Naive thymus-derived CD4-positive, alpha-beta T cell (primary cell): ENCODE results near the gene GLDN. TPM values are rescaled to one million over a fixed set of nuclear protein-coding genes. Genes with fewer than 3 reads are reported as not detected.

Experiments used
- ATAC-seq: fragments of 150-1000 bp; cut with Tn5 transposase; 2 replicates; pipeline ENCODE4 v1.10.0; 2021; ENCODE audit warnings: mild to moderate bottlenecking, moderate library complexity
- CTCF ChIA-PET: fragments of 350-600 bp; sonication (Branson Sonifier 250); formaldehyde crosslinking; loops from one replicate; lab custom pipeline; 2021; ENCODE audit warnings: antibody characterized with exemption; lab: Charles Lee
- POLR2A ChIA-PET: fragments of 350-600 bp; sonication (Branson Sonifier 250); formaldehyde crosslinking; loops from one replicate; lab custom pipeline; 2021; ENCODE audit warnings: antibody characterized with exemption, inconsistent platforms; lab: Charles Lee
- DNase-seq, 9 donors: peaks; one replicate each; pipeline versions ENCODE4 v3.0.0 to v3.0.0-alpha.2; 2020 to 2022; ENCODE audit warnings: mixed read lengths in 1 of 9
- H3K27ac ChIP-seq: one replicate; pipeline ENCODE4 v1.7.0; 2013; ENCODE audit warnings: mild to moderate bottlenecking, low read depth, low read length, moderate library complexity
- H3K27me3 ChIP-seq, 2 donors: one replicate each; pipeline ENCODE4 v1.7.0; 2013; ENCODE audit warnings: low read length in 2 of 2, mild to moderate bottlenecking in 2 of 2, moderate library complexity in 2 of 2; ENCODE audit not compliant: control insufficient read depth in 2 of 2, insufficient read depth in 2 of 2
- H3K36me3 ChIP-seq, 3 experiments: 1 replicate in 2 of 3; 2 replicates in 1 of 3; pipeline ENCODE4 v1.7.0; 2013; ENCODE audit warnings: low read length in 3 of 3, mild to moderate bottlenecking in 3 of 3, moderate library complexity in 1 of 3; ENCODE audit not compliant: insufficient read depth in 3 of 3, control insufficient read depth in 2 of 3
- H3K4me1 ChIP-seq, 2 donors: one replicate each; pipeline ENCODE4 v1.7.0; 2013; ENCODE audit warnings: low read length in 2 of 2, mild to moderate bottlenecking in 2 of 2, moderate library complexity in 1 of 2; ENCODE audit not compliant: control insufficient read depth in 2 of 2, insufficient read depth in 2 of 2
- H3K4me3 ChIP-seq: 2 replicates; pipeline ENCODE4 v1.7.0; 2013; ENCODE audit warnings: mild to moderate bottlenecking, low read length
- H3K9me3 ChIP-seq, 3 experiments: 1 replicate in 2 of 3; 2 replicates in 1 of 3; pipeline ENCODE4 v1.7.0; 2013; ENCODE audit warnings: low read length in 3 of 3; ENCODE audit not compliant: control insufficient read depth in 2 of 3
- H3K27ac Mint-ChIP-seq, 9 donors: one replicate each; pipeline ENCODE4 v1.8.0; 2020 to 2022; ENCODE audit warnings: mixed read lengths in 9 of 9, mild to moderate bottlenecking in 8 of 9, moderate library complexity in 5 of 9, inconsistent platforms in 2 of 9
- H3K27me3 Mint-ChIP-seq, 5 donors: one replicate each; pipeline ENCODE4 v1.8.0; 2021 to 2022; ENCODE audit warnings: mixed read lengths in 5 of 5, mild to moderate bottlenecking in 1 of 5
- H3K36me3 Mint-ChIP-seq, 5 donors: one replicate each; pipeline ENCODE4 v1.8.0; 2020 to 2022; ENCODE audit warnings: mixed read lengths in 5 of 5, mild to moderate bottlenecking in 3 of 5, inconsistent platforms in 1 of 5
- H3K4me1 Mint-ChIP-seq, 7 donors: one replicate each; pipeline ENCODE4 v1.8.0; 2020 to 2022; ENCODE audit warnings: mixed read lengths in 7 of 7, mild to moderate bottlenecking in 3 of 7, inconsistent platforms in 1 of 7
- H3K4me3 Mint-ChIP-seq, 10 donors: one replicate each; pipeline ENCODE4 v1.8.0; 2020 to 2022; ENCODE audit warnings: mild to moderate bottlenecking in 10 of 10, mixed read lengths in 10 of 10, moderate library complexity in 6 of 10, inconsistent platforms in 2 of 10
- H3K9me3 Mint-ChIP-seq, 11 donors: one replicate each; pipeline ENCODE4 v1.8.0; 2020 to 2022; ENCODE audit warnings: mixed read lengths in 11 of 11, mild to moderate bottlenecking in 4 of 11, inconsistent platforms in 1 of 11, moderate library complexity in 1 of 11
- intact Hi-C, 2 donors: fragments of 100-400 bp; cut with micrococcal nuclease; formaldehyde crosslinking; loops; one replicate each; pipeline ENCODE4 v1.15.1; 2023
- polyA plus RNA-seq, 2 donors: library from polyadenylated mRNA; unstranded; fragments of 300-500 nt; fragmentation: Illumina TruSeq; gene quantifications; one replicate each; pipeline ENCODE4 v1.2.3, GENCODE V29; 2021
- total RNA-seq, 6 experiments: library from RNA in 5 of 6; stranded (reverse) in 5 of 6; gene quantifications; 1 replicate in 5 of 6; 2 replicates in 1 of 6; pipeline ENCODE4 v1.2.3 and lab custom pipeline; 2021 to 2026

The GLDN gene
- total and polyA plus RNA-seq, 7 experiments from 2014 or later = not detected

DNA sequence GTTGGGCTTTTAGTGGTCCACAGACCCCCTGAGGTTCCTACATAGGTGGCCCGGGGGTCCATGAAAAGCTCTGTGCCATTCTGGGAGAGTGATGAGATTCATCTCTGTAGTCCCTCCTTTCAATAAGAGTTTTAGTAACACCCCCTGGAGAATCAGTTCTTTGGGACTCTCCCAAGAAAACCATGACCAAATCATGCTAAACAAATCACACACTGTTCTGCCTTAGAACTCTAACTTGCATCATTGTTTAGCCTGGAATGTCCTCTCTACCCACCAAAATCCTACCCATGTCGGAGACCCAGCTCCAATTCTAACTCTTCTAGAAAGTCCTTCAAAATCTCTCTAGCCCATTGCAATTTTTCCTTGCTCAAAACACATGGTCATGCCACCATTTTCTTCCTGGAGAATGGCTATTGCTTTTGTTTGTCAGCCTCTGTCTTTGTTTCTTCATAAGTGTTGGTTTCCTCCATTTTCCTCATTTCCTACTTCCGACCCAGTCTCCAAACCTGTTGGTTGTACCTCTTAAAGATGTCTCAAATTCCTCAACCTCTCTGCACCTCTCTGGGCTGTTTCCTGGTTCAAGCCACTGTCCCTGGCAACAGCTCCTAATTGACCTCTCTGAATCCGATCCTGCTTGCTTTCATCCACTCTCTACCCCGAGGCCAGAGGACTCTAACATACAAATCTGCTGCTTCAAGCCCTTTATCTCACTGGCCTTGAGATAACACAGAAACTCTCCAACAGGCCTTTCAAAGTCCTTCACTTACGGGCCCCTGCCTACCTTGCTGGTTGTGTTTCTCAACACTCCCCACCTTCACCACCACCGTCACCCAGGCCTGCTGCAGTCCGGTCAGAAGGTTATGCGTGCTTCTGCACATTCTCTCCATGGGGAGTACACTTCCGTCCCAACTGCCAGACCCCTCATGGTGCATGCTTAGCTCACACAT is 26.8 kb upstream of the GLDN start:
- Histone ChIP-seq H3K4me1 (no peaks in the 10 kb centered on the region), H3K36me3 (no peaks in the 10 kb centered on the region), H3K27ac (no peak overlapping the region), H3K4me3 (no peak overlapping the region), H3K9me3 (no peaks in the 10 kb centered on the region), H3K27me3 (no peaks in the 10 kb centered on the region)
- H3K4me1 Mint-ChIP-seq = no peaks in the 10 kb centered on the region
- H3K9me3 Mint-ChIP-seq = peaks cover 0 to 1% (median 0%) of the 10 kb centered on the region in 11 donors
- intact Hi-C loops = no loop called here
- ATAC-seq (no peak), DNase-seq (no peak)
- H3K27ac Mint-ChIP-seq = no peak overlapping the region
- no peak overlapping the region for H3K4me3 Mint-ChIP-seq
- no peaks in the 10 kb centered on the region for H3K36me3 Mint-ChIP-seq
- ChIA-PET POLR2A (no interaction called here), CTCF (interaction anchor here (1.0 kb wide), 1 partner anchor 11 kb away, joined by 3 read pairs; no protein-coding TSS in a partner anchor)
- H3K27me3 Mint-ChIP-seq = peaks cover 0 to 7% (median 0%) of the 10 kb centered on the region in 5 donors

DNA sequence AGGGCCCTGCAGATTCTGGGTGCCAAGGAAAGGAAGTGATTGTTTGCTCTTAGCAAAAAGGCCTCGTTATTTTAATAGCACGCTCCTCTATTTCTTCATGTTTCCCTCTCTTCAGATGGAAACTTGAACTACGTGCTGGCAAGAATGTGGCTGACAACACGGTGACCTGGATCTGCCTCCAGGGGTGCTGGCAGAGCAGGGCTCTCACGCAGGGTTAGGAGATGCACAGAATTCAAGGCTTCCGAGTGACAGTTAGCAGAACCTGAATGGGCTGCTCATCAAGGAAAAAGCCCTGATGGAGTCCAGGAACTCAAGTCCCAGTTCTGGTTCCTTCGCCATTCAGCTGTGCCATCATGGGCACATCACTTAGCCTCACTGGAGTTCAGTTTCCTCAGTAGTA is 25.7 kb upstream of the GLDN start:
- Mint-ChIP-seq H3K27ac (no peak overlapping the region), H3K27me3 (peaks cover 0 to 7% (median 0%) of the 10 kb centered on the region in 5 donors), H3K9me3 (peaks cover 0 to 1% (median 0%) of the 10 kb centered on the region in 11 donors), H3K4me3 (no peak overlapping the region), H3K36me3 (no peaks in the 10 kb centered on the region), H3K4me1 (no peaks in the 10 kb centered on the region)
- no peaks in the 10 kb centered on the region for H3K4me1 ChIP-seq
- no peak overlapping the region for H3K4me3 ChIP-seq
- H3K27me3 ChIP-seq = no peaks in the 10 kb centered on the region
- no peaks in the 10 kb centered on the region for H3K9me3 ChIP-seq
- no peak overlapping the region for H3K27ac ChIP-seq
- DNase-seq (no peak), ATAC-seq (no peak)
- ChIA-PET POLR2A (no interaction called here), CTCF (no interaction called here)
- intact Hi-C loops = no loop called here
- H3K36me3 ChIP-seq = no peaks in the 10 kb centered on the region

GRCh38 chr15:51316636-51317035 is 24.8 kb upstream of the GLDN start:
- Mint-ChIP-seq H3K4me3 (no peak overlapping the region), H3K27me3 (peaks cover 0 to 12% (median 0%) of the 10 kb centered on the region in 5 donors), H3K36me3 (no peaks in the 10 kb centered on the region), H3K9me3 (peaks cover 0 to 1% (median 0%) of the 10 kb centered on the region in 11 donors), H3K27ac (no peak overlapping the region), H3K4me1 (no peaks in the 10 kb centered on the region)
- no peak for DNase-seq
- intact Hi-C loops = no loop called here
- ChIA-PET POLR2A (no interaction called here), CTCF (no interaction called here)
- Histone ChIP-seq H3K4me3 (no peak overlapping the region), H3K9me3 (no peaks in the 10 kb centered on the region), H3K27ac (no peak overlapping the region), H3K4me1 (no peaks in the 10 kb centered on the region), H3K27me3 (no peaks in the 10 kb centered on the region), H3K36me3 (no peaks in the 10 kb centered on the region)
- no peak for ATAC-seq

DNA sequence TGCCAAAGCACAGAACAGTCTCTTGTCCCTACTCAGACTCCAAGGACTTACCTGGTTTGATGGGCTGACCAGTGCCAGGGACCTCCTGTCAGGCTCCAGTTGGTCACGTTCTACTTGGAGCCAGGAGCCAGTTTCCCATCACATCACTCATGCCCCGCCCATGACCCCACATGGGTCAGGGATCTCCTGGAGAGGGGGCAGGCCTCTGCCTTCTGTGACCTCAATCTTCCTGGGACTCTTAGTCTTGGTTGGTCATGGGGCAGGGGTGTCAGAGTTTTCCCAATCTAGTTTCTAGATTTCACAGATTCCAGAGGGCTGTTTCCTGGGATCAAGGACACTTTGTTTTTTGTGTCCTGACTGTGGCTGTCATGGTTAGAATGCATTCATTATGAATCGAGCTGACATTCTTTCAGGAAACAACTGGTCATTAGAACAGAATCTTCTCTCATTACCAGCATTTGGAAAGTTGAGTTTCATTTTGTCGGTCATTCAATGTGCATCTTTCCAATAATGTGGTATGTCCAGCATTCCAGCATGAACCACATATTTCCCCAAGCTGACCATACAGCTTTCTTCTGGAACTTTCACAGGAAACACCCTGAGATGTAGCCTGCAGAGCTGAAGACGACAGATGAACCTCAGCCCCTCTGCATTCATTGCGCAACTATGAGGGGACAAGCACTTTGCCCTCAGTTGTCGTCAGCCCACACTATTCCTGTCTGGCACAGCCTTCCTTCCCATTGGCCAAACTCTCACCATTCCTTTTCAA is 22.9 kb upstream of the GLDN start:
- Mint-ChIP-seq H3K27me3 (peaks cover 0 to 13% (median 0%) of the 10 kb centered on the region in 5 donors), H3K9me3 (peaks cover 0 to 1% (median 0%) of the 10 kb centered on the region in 11 donors), H3K36me3 (no peaks in the 10 kb centered on the region), H3K4me1 (no peaks in the 10 kb centered on the region), H3K4me3 (no peak overlapping the region), H3K27ac (no peak overlapping the region)
- POLR2A ChIA-PET = no interaction called here
- no peaks in the 10 kb centered on the region for H3K36me3 ChIP-seq
- ATAC-seq (no peak), DNase-seq (no peak)
- H3K27ac ChIP-seq = no peak overlapping the region
- no peak overlapping the region for H3K4me3 ChIP-seq
- H3K4me1 ChIP-seq = no peaks in the 10 kb centered on the region
- no peaks in the 10 kb centered on the region for H3K9me3 ChIP-seq
- no peaks in the 10 kb centered on the region for H3K27me3 ChIP-seq
- CTCF ChIA-PET = no interaction called here
- intact Hi-C loops = no loop called here

DNA sequence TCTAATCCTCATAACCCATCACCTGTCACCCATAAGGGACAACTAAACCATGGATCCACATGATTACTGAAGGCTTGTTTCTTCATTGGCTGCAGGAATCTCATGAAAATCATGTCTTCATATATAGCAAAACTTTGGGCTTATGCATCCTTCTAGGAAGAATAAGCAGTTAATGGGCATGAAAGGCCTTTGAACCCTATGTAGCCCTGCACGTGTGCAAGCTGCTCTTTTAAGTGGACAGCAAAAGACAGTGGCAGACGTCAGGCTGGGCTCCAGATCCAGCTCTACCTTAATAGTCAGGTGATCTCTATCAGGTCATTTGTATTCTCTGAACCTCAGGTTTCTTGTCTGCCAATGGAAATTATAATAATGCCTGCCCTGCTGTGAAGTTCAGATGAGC is 21.9 kb upstream of the GLDN start:
- ChIA-PET POLR2A (no interaction called here), CTCF (no interaction called here)
- DNase-seq (no peak), ATAC-seq (no peak)
- Histone ChIP-seq H3K9me3 (no peaks in the 10 kb centered on the region), H3K4me1 (no peaks in the 10 kb centered on the region), H3K36me3 (no peaks in the 10 kb centered on the region), H3K27ac (no peak overlapping the region), H3K4me3 (no peak overlapping the region), H3K27me3 (no peaks in the 10 kb centered on the region)
- no peak overlapping the region for H3K4me3 Mint-ChIP-seq
- H3K4me1 Mint-ChIP-seq = no peaks in the 10 kb centered on the region
- intact Hi-C loops = no loop called here
- H3K27ac Mint-ChIP-seq = no peak overlapping the region
- peaks cover 0 to 13% (median 1%) of the 10 kb centered on the region in 5 donors for H3K27me3 Mint-ChIP-seq
- no peaks in the 10 kb centered on the region for H3K36me3 Mint-ChIP-seq
- no peaks in the 10 kb centered on the region for H3K9me3 Mint-ChIP-seq

GRCh38 chr15:51320843-51321242 is 20.6 kb upstream of the GLDN start:
- H3K36me3 Mint-ChIP-seq = no peaks in the 10 kb centered on the region
- no peaks in the 10 kb centered on the region for H3K9me3 Mint-ChIP-seq
- no peaks in the 10 kb centered on the region for H3K36me3 ChIP-seq
- no peak overlapping the region for H3K4me3 Mint-ChIP-seq
- no peaks in the 10 kb centered on the region for H3K4me1 Mint-ChIP-seq
- peaks cover 0 to 13% (median 2%) of the 10 kb centered on the region in 5 donors for H3K27me3 Mint-ChIP-seq
- no peak overlapping the region for H3K4me3 ChIP-seq
- POLR2A ChIA-PET = no interaction called here
- H3K27ac ChIP-seq = no peak overlapping the region
- CTCF ChIA-PET = no interaction called here
- ATAC-seq = no peak
- no peak for DNase-seq
- intact Hi-C loops = no loop called here
- H3K27me3 ChIP-seq = no peaks in the 10 kb centered on the region
- no peak overlapping the region for H3K27ac Mint-ChIP-seq
- H3K9me3 ChIP-seq = no peaks in the 10 kb centered on the region
- no peaks in the 10 kb centered on the region for H3K4me1 ChIP-seq
